H1 (cell line): ENCODE results near the gene TECTB. TPM values are rescaled to one million over a fixed set of nuclear protein-coding genes. Genes with fewer than 3 reads are reported as not detected.

Experiments used
- CTCF ChIA-PET: fragments of 300-600 bp; sonication (Branson Sonifier 250); formaldehyde crosslinking; loops from one replicate; lab custom pipeline; 2021; ENCODE audit not compliant: partially characterized antibody; lab: Charles Lee
- POLR2A ChIA-PET: fragments of 300-600 bp; sonication (Branson Sonifier 250); formaldehyde crosslinking; loops from one replicate; lab custom pipeline; 2021; ENCODE audit warnings: inconsistent platforms; ENCODE audit not compliant: partially characterized antibody; lab: Charles Lee
- DNase-seq, 2 experiments: peaks; one replicate each; pipeline versions ENCODE4 v3.0.0 to v3.0.0-alpha.2; 2010 to 2022; ENCODE audit warnings: low spot score in 2 of 2, low read depth in 1 of 2, mixed read lengths in 1 of 2
- FAIRE-seq: peaks from 2 replicates; lab custom pipeline; 2011; peaks lifted over from hg19 to GRCh38; lab: Jason Lieb, UNC
- H2AFZ ChIP-seq: 2 replicates; pipeline ENCODE4 v1.8.1; 2012; ENCODE audit warnings: low read length, inconsistent platforms
- H2AK5ac ChIP-seq: 2 replicates; pipeline ENCODE4 v1.6.1; 2013; ENCODE audit warnings: low read depth, low read length
- H2BK120ac ChIP-seq: replicated peaks from 2 replicates; pipeline ENCODE3; 2013; ENCODE audit warnings: low read depth, low read length, inconsistent platforms
- H2BK12ac ChIP-seq: 2 replicates; pipeline ENCODE4 v1.6.1; 2013; ENCODE audit warnings: low read depth, low read length
- H2BK15ac ChIP-seq: 2 replicates; pipeline ENCODE4 v1.6.1; 2013; ENCODE audit warnings: low read length
- H2BK20ac ChIP-seq: 2 replicates; pipeline ENCODE4 v1.6.1; 2013; ENCODE audit warnings: low read length
- H2BK5ac ChIP-seq: 2 replicates; pipeline ENCODE4 v1.6.1; 2013; ENCODE audit warnings: low read depth, low read length
- H3K14ac ChIP-seq: 2 replicates; pipeline ENCODE4 v1.6.1; 2013; ENCODE audit warnings: inconsistent platforms; ENCODE audit not compliant: insufficient read length
- H3K18ac ChIP-seq: 2 replicates; pipeline ENCODE4 v1.6.1; 2013; ENCODE audit warnings: low read length; ENCODE audit errors: extremely low read depth
- H3K23ac ChIP-seq: 2 replicates; pipeline ENCODE4 v1.6.1; 2013; ENCODE audit warnings: inconsistent platforms; ENCODE audit not compliant: insufficient read length
- H3K23me2 ChIP-seq: 2 replicates; pipeline ENCODE4 v1.6.1; 2013; ENCODE audit warnings: low read depth, low read length
- H3K27ac ChIP-seq: 2 replicates; pipeline ENCODE4 v1.6.1; 2011; ENCODE audit warnings: low read depth, low read length, inconsistent platforms
- H3K27me3 ChIP-seq, 4 experiments: replicated peaks in 1 of 4; 1 replicate in 1 of 4; 2 replicates in 3 of 4; pipeline versions ENCODE4 v1.6.1 to v1.8.1; 2011 to 2013; ENCODE audit warnings: low read length in 3 of 4, mild to moderate bottlenecking in 3 of 4, inconsistent platforms in 2 of 4, mixed read lengths in 2 of 4, moderate library complexity in 1 of 4; ENCODE audit not compliant: control insufficient read depth in 3 of 4, insufficient read depth in 3 of 4; ENCODE audit errors: extremely low read depth in 1 of 4
- H3K36me3 ChIP-seq, 4 experiments: 2 replicates each; pipeline versions ENCODE4 v1.6.1 to v1.8.1; 2011 to 2013; ENCODE audit warnings: mild to moderate bottlenecking in 4 of 4, low read length in 3 of 4, moderate library complexity in 2 of 4, control low read depth in 1 of 4, inconsistent platforms in 1 of 4; ENCODE audit not compliant: insufficient read depth in 4 of 4, control insufficient read depth in 2 of 4
- H3K4ac ChIP-seq: replicated peaks from 2 replicates; pipeline ENCODE3; 2013; ENCODE audit warnings: low read length, low read depth, mixed read lengths, inconsistent platforms; ENCODE audit not compliant: insufficient read length
- H3K4me1 ChIP-seq, 4 experiments: replicated peaks in 1 of 4; 1 replicate in 1 of 4; 2 replicates in 3 of 4; pipeline versions ENCODE4 v1.6.1 to v1.8.1; 2011 to 2013; ENCODE audit warnings: low read length in 3 of 4, inconsistent platforms in 2 of 4, mixed read lengths in 1 of 4; ENCODE audit not compliant: insufficient read depth in 4 of 4, control insufficient read depth in 3 of 4
- H3K4me2 ChIP-seq, 2 experiments: 2 replicates each; pipeline versions ENCODE4 v1.6.1 to v1.8.1; 2011 to 2013; ENCODE audit warnings: low read depth in 2 of 2, low read length in 2 of 2, control low read depth in 1 of 2, inconsistent platforms in 1 of 2, mild to moderate bottlenecking in 1 of 2; ENCODE audit not compliant: insufficient read depth in 1 of 2
- H3K4me3 ChIP-seq, 4 experiments: fragments of 200-600, 300-600 bp in 1 of 4; sonication (generic), shearing (Covaris generic), sonication (Bioruptor Twin) in 1 of 4; 2 replicates each; pipeline versions ENCODE4 v1.5.1 to v1.8.1; 2011 to 2016; ENCODE audit warnings: low read length in 4 of 4, low read depth in 3 of 4, control low read depth in 2 of 4, inconsistent platforms in 2 of 4, mild to moderate bottlenecking in 2 of 4, mixed read lengths in 1 of 4, moderate library complexity in 1 of 4; ENCODE audit not compliant: insufficient read depth in 2 of 4; ENCODE audit errors: extremely low read depth in 1 of 4
- H3K56ac ChIP-seq: replicated peaks from 2 replicates; pipeline ENCODE3; 2013; ENCODE audit warnings: low read depth, mild to moderate bottlenecking, mixed read lengths, low read length, inconsistent platforms; ENCODE audit not compliant: insufficient read length
- H3K79me1 ChIP-seq: 2 replicates; pipeline ENCODE4 v1.6.1; 2013; ENCODE audit warnings: low read depth, low read length, control low read depth
- H3K79me2 ChIP-seq, 2 experiments: 2 replicates each; pipeline versions ENCODE4 v1.6.1 to v1.8.1; 2012 to 2013; ENCODE audit warnings: low read length in 2 of 2, mild to moderate bottlenecking in 2 of 2, inconsistent platforms in 1 of 2; ENCODE audit not compliant: insufficient read depth in 2 of 2, control insufficient read depth in 1 of 2
- H3K9ac ChIP-seq, 4 experiments: replicated peaks in 1 of 4; 1 replicate in 1 of 4; 2 replicates in 3 of 4; pipeline versions ENCODE4 v1.6.1 to v1.8.1; 2011 to 2013; ENCODE audit warnings: low read depth in 3 of 4, low read length in 3 of 4, control low read depth in 2 of 4, mild to moderate bottlenecking in 2 of 4, moderate library complexity in 2 of 4, inconsistent platforms in 1 of 4; ENCODE audit errors: extremely low read depth in 1 of 4
- H3K9me3 ChIP-seq, 2 experiments: 2 replicates each; pipeline versions ENCODE4 v1.6.1 to v1.8.1; 2012 to 2013; ENCODE audit warnings: mild to moderate bottlenecking in 2 of 2, moderate library complexity in 2 of 2, control low read depth in 1 of 2, inconsistent platforms in 1 of 2, low read depth in 1 of 2, low read length in 1 of 2, mixed read lengths in 1 of 2; ENCODE audit not compliant: insufficient read depth in 2 of 2
- H4K20me1 ChIP-seq, 2 experiments: replicated peaks in 1 of 2; 2 replicates each; pipeline versions ENCODE3 to v1.8.1; 2011 to 2013; ENCODE audit warnings: inconsistent platforms in 2 of 2, low read length in 2 of 2, mild to moderate bottlenecking in 1 of 2; ENCODE audit not compliant: insufficient read depth in 2 of 2, control insufficient read depth in 1 of 2
- H4K5ac ChIP-seq: 2 replicates; pipeline ENCODE4 v1.6.1; 2013; ENCODE audit warnings: low read length, low read depth, mixed read lengths, inconsistent platforms; ENCODE audit not compliant: insufficient read length
- H4K8ac ChIP-seq: 2 replicates; pipeline ENCODE4 v1.8.0; 2013; ENCODE audit warnings: mild to moderate bottlenecking, moderate library complexity, low read length, inconsistent platforms; ENCODE audit not compliant: insufficient read depth; ENCODE audit errors: extremely low read depth
- H4K91ac ChIP-seq: replicated peaks from 2 replicates; pipeline ENCODE3; 2013; ENCODE audit warnings: low read length, mixed read lengths, inconsistent platforms; ENCODE audit not compliant: insufficient read length
- CTBP2 ChIP-seq: IDR thresholded peaks from 2 replicates; pipeline ENCODE4 v1.7.0; 2011; ENCODE audit warnings: borderline replicate concordance, mild to moderate bottlenecking, moderate library complexity, mixed read lengths, low read length; ENCODE audit not compliant: insufficient read depth, insufficient read length
- E2F6 ChIP-seq: IDR thresholded peaks from 2 replicates; pipeline ENCODE4 v1.6.1; 2012; ENCODE audit warnings: inconsistent platforms
- FOSL1 ChIP-seq: IDR thresholded peaks from 2 replicates; pipeline ENCODE4 v1.6.1; 2011; ENCODE audit warnings: mild to moderate bottlenecking, low read depth, low read length, moderate library complexity; ENCODE audit not compliant: insufficient read depth
- PHF8 ChIP-seq: fragments of 200-600 bp; sonication (generic); conservative IDR thresholded peaks from 2 replicates; pipeline ENCODE4 v1.7.1; 2012; ENCODE audit warnings: low read depth, mild to moderate bottlenecking, inconsistent platforms, low read length, moderate library complexity
- SAP30 ChIP-seq: fragments of 300-600 bp; sonication (generic); IDR thresholded peaks from 2 replicates; pipeline ENCODE4 v1.7.1; 2012; ENCODE audit warnings: low read length, moderate library complexity, mild to moderate bottlenecking, inconsistent platforms; ENCODE audit not compliant: insufficient read depth, insufficient replicate concordance
- SP4 ChIP-seq: IDR thresholded peaks from 2 replicates; pipeline ENCODE4 v1.6.1; 2012; ENCODE audit warnings: low read length, inconsistent platforms
- TCF12 ChIP-seq: IDR thresholded peaks from 2 replicates; pipeline ENCODE4 v1.6.1; 2011; ENCODE audit warnings: low read depth, mild to moderate bottlenecking, low read length
- ZNF274 ChIP-seq: IDR thresholded peaks from 2 replicates; pipeline ENCODE4 v1.7.0; 2012; ENCODE audit warnings: low read length, borderline replicate concordance; ENCODE audit errors: extremely low read depth
- WGBS, 2 experiments: shearing (Covaris generic) in 1 of 2; methylation state at CpG; one replicate each; pipeline versions ENCODE4 v1.1.6 to v1.1.7; 2013 to 2015; ENCODE audit warnings: low lambda C conversion rate in 2 of 2, mixed read lengths in 2 of 2, inconsistent platforms in 1 of 2, low coverage in 1 of 2, missing lambda C conversion rate in 1 of 2; ENCODE audit not compliant: insufficient replicate concordance in 2 of 2, insufficient coverage in 1 of 2, insufficient read length in 1 of 2; ENCODE audit errors: extremely low coverage in 1 of 2, missing lambda C conversion rate in 1 of 2; 5-methylcytosine and 5-hydroxymethylcytosine counted together
- polyA plus RNA-seq, 7 experiments: library from polyadenylated mRNA; depleted of rRNA in 3 of 7; stranded (reverse) in 5 of 7; unstranded in 2 of 7; fragments of >200 nt in 5 of 7; fragments of 200-250 nt in 2 of 7; gene quantifications; 1 replicate in 5 of 7; 2 replicates in 1 of 7; 4 replicates in 1 of 7; pipeline versions ENCODE4 v1.2.1 to v1.2.3, GENCODE V29; 2011 to 2013; ENCODE audit warnings: missing spikeins in 2 of 7, mixed read lengths in 2 of 7
- total RNA-seq: library from RNA; stranded (reverse); fragmentation: NEBNext Ultra II Directional; extraction: Animal tissue kit (Norgen Biotek cat#: 25700); gene quantifications from 2 replicates; pipeline ENCODE4 v1.2.1, GENCODE V29; 2021

TECTB gene
- total and polyA plus RNA-seq, 2 of the 8 experiments (the other 6 are each of a cell fraction or from before 2014, with no cell fraction given): not detected

- 89% methylated on average over 5 of the region's 5 CpGs; no CpG with 5 or more reads in 1 of the 2 experiments for WGBS, 2 experiments
Observed at GRCh38 chr10:112239347-112239746, 43.9 kb upstream of the TECTB start.

More at GRCh38 chr10:112239347-112239746, 43.9 kb upstream of the TECTB start:
- Histone ChIP-seq H3K23ac (no peak overlapping the region), H3K4me3 (no peak overlapping the region), H2BK120ac (no peak overlapping the region), H3K4me2 (no peak overlapping the region), H3K23me2 (no peaks in the 10 kb centered on the region), H3K36me3 (no peaks in the 10 kb centered on the region), H3K4me1 (peaks cover 0 to 5% (median 3%) of the 10 kb centered on the region in 4 experiments; a peak in 2 of 7 replicates), H2BK15ac (no peak overlapping the region), H4K20me1 (no peaks in the 10 kb centered on the region), H4K91ac (no peak overlapping the region), H2BK20ac (no peak overlapping the region), H2AFZ (no peak overlapping the region), H2BK12ac (no peak overlapping the region), H3K9me3 (peaks cover 3% of the 10 kb centered on the region in 2 experiments; a peak in 2 of 4 replicates), H3K27ac (no peak overlapping the region), H3K79me2 (no peaks in the 10 kb centered on the region), H3K14ac (no peak overlapping the region), H3K56ac (no peak overlapping the region), H3K18ac (no peak overlapping the region), H3K79me1 (no peaks in the 10 kb centered on the region), H3K4ac (no peak overlapping the region), H2AK5ac (no peak overlapping the region), H3K9ac (no peak overlapping the region), H4K8ac (no peak overlapping the region), H4K5ac (no peak overlapping the region), H2BK5ac (no peak overlapping the region), H3K27me3 (no peaks in the 10 kb centered on the region; a peak in 1 of 7 replicates)
- FAIRE-seq: no peak
- DNase-seq: no peak
- POLR2A ChIA-PET: no interaction called here
- CTCF ChIA-PET: interaction anchor here (1.2 to 2.2 kb wide), 2 partner anchors 49 to 69 kb away, joined by 3 to 7 read pairs; no protein-coding TSS in a partner anchor
- TF ChIP-seq CTBP2 (no peak), SAP30 (no peak), E2F6 (no peak), PHF8 (no peak), TCF12 (no peak), FOSL1 (no peak), ZNF274 (no peak), SP4 (no peak)
